GM19099 (cell line): ENCODE measurements around the gene LASP1.

Experiments used
- POLR2A ChIP-seq: IDR thresholded peaks from 3 replicates; pipeline ENCODE4 v1.6.1; 2011; ENCODE audit warnings: low read depth; ENCODE audit not compliant: insufficient read length; ENCODE audit errors: extremely low read depth

The LASP1 gene

GRCh38 chr17:38893607-38894006 lies 23.7 kb downstream of the LASP1 start:
- TF ChIP-seq POLR2A, result no peak

- TF ChIP-seq POLR2A, result no peak
Measured at GRCh38 chr17:38894276-38894675, 24.4 kb downstream of the LASP1 start.

DNA sequence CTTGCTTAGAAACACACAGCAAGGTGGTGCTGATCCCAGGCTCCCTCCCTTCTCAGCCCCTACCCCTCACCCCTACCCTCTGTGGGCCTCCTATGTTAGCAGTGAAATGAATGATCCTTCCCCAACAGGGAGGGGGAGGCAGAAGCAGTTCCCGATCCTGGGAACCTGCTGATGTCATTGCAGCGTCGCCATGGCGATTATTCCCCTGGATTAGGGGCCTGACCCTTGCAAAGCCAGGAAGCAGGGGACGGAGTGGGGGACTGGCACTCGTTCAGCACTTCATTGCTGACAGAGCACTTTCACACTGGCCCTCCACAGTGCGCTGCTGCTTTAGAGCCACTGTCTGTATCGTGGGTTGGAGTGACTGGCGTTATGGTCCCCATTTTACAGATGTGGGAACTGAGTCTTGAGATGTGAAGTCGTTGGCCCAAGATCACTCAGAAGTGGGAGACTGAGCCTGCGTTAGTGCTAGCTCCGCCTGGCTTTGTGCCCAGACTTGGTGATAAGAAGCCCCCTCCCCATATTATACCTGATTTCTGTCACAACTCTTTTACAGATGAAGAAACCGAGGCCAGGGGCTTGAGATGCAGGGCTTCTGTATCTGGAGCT lies 26.6 kb downstream of the LASP1 start:
- no peak for TF ChIP-seq POLR2A

GRCh38 chr17:38897176-38897575 lies 27.3 kb downstream of the LASP1 start:
- TF ChIP-seq POLR2A, result no peak

GRCh38 chr17:38897671-38898290 lies 27.9 kb downstream of the LASP1 start:
- no peak for TF ChIP-seq POLR2A

DNA sequence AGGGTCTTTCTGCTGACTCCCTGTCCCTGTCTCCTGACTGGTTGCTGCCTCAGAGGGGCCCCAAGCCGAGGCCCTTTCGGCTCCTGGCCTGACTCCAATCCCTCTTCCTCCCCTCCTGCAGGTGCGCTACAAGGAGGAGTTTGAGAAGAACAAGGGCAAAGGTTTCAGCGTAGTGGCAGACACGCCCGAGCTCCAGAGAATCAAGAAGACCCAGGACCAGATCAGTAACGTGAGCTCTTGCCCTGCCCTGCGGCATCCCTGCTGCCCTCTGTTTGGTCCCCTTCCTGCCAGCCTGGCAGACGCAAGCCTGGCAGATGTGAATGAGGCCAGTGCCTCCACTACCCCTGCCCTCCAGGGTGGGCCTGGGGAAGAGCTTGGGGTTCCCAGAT lies 28.4 kb downstream of the LASP1 start:
- no peak for TF ChIP-seq POLR2A

GRCh38 chr17:38898812-38899348 lies 29.0 kb downstream of the LASP1 start:
- TF ChIP-seq POLR2A, result no peak

- TF ChIP-seq POLR2A, result no peak
Measured at GRCh38 chr17:38899421-38899820, 29.6 kb downstream of the LASP1 start.

DNA sequence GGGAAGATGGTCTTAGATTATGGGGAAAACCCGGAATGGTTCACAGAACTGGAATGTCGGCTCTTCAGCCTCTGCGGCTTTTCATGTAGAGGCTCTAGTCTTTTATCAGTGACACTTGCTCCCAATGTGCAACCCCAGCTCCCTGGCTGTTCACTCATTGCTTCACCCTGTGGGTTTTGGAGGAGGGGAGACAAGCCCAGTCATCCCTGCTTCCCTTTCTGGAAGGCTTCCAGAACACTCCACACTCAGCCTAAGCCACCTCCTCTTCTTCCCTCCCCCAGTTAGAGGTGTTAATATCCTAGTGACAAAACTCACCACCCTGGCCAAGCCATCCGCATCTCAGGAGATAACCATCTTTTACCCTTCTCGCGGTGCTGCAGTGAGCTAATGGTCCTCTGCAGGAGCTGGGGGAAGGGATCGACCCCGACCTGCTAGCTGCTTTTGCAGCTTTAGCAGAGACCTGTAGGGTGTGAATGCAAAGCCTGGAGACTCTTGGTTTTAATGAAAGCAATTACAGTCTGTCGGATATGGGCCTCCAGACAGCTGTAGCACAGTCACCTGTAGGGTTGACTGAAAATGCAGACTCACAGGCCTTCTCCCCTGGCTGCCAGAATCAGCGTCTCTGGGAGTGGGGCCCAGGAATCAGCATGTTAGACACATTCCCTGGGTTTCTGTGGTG lies 31.3 kb downstream of the LASP1 start:
- TF ChIP-seq POLR2A, result no peak

- TF ChIP-seq POLR2A, result no peak
Measured at GRCh38 chr17:38903404-38903803, 33.5 kb downstream of the LASP1 start.

DNA sequence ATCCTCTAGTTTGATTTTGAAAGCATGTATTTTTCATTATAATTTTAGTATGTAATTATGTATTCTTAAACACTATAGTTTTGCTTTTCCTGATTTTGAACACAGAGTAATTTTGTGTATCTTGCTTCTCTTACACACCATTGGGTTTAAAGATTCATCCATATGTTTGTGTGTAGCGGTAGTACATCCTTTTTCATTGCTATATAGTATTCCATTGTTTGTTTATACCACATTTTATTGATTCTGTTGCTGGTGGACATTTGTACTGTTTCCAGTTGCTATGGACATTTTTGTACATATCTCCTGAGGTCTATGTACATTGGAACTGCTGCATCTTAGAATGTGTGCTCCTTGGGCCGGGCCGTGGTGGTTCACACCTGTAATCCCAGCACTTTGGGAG lies 35.0 kb downstream of the LASP1 start:
- no peak for TF ChIP-seq POLR2A

DNA sequence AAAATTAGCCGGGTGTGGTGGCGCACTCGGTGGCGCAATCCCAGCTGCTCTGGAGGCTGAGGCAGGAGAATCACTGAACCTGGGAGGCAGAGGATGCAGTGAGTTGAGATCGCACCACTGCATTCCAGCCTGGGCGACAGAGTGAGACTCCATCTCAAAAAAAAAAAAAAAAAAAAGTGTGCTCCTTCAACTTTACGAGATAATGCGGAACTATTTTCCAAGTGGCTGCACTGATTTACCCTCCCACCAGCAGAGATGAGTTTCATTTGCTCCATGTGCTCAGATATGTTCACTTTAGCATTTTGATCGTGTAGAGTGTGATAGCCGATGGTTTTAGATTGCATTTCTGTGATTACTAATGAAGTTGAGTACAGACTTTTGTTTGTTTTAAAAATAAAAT lies 35.5 kb downstream of the LASP1 start:
- no peak for TF ChIP-seq POLR2A

- no peak for TF ChIP-seq POLR2A
Measured at GRCh38 chr17:38906460-38907228, 36.8 kb downstream of the LASP1 start.

DNA sequence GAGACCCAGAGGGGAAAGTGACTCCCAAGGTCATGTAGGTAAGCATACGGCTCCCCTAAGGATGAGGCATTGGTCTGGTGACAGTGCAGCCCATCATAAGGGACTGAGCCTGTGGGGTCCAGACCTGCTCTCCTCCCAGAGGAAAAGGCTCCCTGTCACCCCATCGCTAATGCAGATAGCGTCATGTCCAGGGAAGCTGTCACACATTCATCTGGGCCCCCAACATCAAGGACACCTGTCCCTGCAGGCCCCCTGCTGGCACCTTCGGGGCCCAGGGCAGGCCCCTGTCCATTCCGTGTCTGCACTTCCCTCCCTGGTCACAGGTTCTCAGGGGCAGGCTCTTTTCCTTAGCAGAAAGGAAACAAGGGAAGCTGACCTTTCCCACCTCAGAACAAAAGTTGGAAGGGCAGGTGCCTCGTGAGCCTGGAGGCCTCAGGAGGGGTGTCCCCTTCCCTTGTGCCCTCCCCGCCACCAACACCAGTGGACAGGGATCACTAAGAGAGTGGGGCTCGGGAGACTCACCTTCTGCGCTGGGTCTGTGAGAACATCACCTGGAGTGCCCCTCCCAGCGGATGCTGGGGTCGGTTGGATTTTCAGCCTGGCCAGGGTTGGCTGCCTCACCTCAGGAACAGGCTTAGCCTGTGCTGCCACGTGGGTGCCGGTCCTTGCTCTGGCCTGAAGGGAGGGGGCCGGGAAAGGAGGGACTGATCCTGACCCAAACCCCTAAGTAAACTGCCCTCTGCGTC lies 38.2 kb downstream of the LASP1 start:
- TF ChIP-seq POLR2A, result no peak
